C4-2B (cell line): ENCODE data around the gene MBTD1.

Experiments used
- ZFX ChIP-seq: fragments of 450-650 bp; IDR thresholded peaks from 2 replicates; pipeline ENCODE4 v1.6.1; 2017
- TF ChIP-seq, protein P1 (sequence below): fragments of 450-650 bp; conservative IDR thresholded peaks from 2 replicates; pipeline ENCODE4 v1.5.1; 2017; ENCODE audit warnings: mild to moderate bottlenecking

DNA sequence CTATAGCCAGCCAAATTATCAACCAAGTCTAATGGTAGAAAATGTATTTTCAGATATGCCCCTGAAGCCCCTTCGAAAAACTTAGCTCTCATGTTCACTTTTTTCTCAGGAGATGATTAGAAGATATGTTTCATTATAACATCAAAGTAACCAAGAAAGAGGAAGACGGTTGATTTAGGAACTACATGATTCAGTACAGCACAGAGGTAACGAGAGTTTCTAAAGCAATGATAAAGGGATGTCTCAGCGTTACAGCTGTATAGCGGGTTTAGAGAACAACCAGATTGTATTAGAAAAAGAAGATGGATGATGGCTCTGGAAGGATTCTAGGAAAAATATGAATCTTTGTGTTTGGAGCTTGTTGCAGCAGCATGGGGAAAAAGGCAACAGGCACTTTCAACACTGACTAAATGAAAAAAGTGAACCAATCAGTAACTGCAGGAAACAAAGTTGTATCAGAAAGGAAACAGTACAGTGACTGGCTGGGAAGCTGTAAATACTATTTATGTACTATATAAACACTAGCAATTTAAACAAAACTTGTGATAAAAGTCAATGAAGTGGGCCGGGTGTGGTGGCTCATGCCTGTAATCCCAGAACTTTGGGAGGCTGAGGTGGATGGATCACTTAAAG is 21.5 kb downstream of the MBTD1 start:
- TF ChIP-seq, protein P1, sequence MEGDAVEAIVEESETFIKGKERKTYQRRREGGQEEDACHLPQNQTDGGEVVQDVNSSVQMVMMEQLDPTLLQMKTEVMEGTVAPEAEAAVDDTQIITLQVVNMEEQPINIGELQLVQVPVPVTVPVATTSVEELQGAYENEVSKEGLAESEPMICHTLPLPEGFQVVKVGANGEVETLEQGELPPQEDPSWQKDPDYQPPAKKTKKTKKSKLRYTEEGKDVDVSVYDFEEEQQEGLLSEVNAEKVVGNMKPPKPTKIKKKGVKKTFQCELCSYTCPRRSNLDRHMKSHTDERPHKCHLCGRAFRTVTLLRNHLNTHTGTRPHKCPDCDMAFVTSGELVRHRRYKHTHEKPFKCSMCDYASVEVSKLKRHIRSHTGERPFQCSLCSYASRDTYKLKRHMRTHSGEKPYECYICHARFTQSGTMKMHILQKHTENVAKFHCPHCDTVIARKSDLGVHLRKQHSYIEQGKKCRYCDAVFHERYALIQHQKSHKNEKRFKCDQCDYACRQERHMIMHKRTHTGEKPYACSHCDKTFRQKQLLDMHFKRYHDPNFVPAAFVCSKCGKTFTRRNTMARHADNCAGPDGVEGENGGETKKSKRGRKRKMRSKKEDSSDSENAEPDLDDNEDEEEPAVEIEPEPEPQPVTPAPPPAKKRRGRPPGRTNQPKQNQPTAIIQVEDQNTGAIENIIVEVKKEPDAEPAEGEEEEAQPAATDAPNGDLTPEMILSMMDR = no peak
- no peak for TF ChIP-seq ZFX
